Measurements from ENCODE around the gene SDC4.

DNA sequence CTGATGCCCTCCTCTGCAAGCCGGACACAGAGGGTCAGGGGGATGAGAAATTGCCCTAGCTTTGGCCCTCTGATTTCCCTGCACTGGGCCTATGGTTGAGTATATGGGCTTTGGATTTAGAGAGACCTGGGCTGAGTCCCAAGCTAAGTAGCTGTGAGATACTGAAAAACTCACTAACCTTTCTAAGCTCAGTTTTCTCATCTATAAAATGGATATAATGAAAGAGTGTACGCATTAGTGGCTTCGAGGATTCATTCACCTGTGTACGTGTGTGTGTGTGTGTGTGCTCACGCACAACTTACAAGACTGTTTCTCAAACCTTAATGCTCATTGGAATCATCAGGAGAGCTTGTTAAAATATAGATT lies 54.2 kb downstream of the SDC4 start:
- TF ChIP-seq, protein P1, sequence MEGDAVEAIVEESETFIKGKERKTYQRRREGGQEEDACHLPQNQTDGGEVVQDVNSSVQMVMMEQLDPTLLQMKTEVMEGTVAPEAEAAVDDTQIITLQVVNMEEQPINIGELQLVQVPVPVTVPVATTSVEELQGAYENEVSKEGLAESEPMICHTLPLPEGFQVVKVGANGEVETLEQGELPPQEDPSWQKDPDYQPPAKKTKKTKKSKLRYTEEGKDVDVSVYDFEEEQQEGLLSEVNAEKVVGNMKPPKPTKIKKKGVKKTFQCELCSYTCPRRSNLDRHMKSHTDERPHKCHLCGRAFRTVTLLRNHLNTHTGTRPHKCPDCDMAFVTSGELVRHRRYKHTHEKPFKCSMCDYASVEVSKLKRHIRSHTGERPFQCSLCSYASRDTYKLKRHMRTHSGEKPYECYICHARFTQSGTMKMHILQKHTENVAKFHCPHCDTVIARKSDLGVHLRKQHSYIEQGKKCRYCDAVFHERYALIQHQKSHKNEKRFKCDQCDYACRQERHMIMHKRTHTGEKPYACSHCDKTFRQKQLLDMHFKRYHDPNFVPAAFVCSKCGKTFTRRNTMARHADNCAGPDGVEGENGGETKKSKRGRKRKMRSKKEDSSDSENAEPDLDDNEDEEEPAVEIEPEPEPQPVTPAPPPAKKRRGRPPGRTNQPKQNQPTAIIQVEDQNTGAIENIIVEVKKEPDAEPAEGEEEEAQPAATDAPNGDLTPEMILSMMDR (IDR thresholded peaks at IDR 0.05), result no peak
- TF ChIP-seq POLR2AphosphoS5 (IDR thresholded peaks at IDR 0.05), result no peak
